C4-2B (cell line): ENCODE data around the gene PROSER2.
A peak's percentile ranks its signal among the peaks of the same experiment; 100 is the strongest.

ENCODE experiments used
- H3K27ac ChIP-seq: fragments of 450-650 bp; 2 replicates; pipeline ENCODE4 v1.5.1; 2017
- ZFX ChIP-seq: fragments of 450-650 bp; IDR thresholded peaks from 2 replicates; pipeline ENCODE4 v1.6.1; 2017
- TF ChIP-seq, protein P1 (sequence below): fragments of 450-650 bp; conservative IDR thresholded peaks from 2 replicates; pipeline ENCODE4 v1.5.1; 2017; ENCODE audit warnings: mild to moderate bottlenecking

PROSER2 gene

GRCh38 chr10:11869743-11870460, 46.7 kb downstream of the PROSER2 start:
- TF ChIP-seq, protein P1, sequence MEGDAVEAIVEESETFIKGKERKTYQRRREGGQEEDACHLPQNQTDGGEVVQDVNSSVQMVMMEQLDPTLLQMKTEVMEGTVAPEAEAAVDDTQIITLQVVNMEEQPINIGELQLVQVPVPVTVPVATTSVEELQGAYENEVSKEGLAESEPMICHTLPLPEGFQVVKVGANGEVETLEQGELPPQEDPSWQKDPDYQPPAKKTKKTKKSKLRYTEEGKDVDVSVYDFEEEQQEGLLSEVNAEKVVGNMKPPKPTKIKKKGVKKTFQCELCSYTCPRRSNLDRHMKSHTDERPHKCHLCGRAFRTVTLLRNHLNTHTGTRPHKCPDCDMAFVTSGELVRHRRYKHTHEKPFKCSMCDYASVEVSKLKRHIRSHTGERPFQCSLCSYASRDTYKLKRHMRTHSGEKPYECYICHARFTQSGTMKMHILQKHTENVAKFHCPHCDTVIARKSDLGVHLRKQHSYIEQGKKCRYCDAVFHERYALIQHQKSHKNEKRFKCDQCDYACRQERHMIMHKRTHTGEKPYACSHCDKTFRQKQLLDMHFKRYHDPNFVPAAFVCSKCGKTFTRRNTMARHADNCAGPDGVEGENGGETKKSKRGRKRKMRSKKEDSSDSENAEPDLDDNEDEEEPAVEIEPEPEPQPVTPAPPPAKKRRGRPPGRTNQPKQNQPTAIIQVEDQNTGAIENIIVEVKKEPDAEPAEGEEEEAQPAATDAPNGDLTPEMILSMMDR: no peak
- TF ChIP-seq ZFX: no peak
- no peak overlapping the region for H3K27ac ChIP-seq

DNA sequence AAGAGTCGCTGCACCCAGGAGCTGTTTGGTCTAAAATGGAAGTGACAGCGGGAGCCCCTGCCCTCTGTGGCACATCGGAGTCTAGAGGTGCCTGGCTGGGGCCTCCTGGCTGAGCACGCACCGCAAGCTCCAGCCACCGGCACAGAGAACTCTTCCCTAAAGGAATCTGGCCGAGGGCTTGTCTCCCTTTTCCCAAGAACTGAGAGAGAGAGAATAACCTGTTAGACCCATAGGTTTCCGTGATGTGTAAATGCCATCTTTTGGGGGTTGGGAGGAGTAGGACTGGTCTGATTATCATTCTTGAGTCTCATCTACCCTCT, 47.3 kb downstream of the PROSER2 start:
- TF ChIP-seq, protein P1: no peak
- no peak for TF ChIP-seq ZFX
- no peak overlapping the region for H3K27ac ChIP-seq

DNA sequence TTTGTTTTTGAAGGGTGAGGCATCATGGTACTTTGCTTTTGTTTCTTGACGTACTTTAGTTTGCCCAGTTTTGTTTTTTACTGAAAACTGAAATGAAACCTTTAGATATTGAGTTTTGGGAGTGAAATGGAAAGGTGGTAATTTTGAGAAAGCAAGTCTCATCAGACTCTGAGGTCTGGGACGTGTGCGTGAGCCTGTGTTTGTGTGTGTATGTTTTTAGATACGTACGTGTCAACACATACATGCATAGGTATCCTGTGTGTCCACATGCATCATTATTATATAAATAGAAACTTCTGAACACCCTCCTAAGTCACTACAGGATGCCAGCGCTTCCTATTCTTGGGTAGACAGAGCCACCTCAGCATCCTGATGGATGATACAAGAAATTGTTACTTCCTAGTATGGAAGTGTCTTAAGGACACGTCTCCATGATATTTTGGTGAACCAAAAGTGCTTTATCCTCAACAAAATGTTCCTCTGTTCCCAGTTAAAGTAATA, 47.8 kb downstream of the PROSER2 start:
- TF ChIP-seq, protein P1: no peak
- no peak for TF ChIP-seq ZFX
- no peak overlapping the region for H3K27ac ChIP-seq

DNA sequence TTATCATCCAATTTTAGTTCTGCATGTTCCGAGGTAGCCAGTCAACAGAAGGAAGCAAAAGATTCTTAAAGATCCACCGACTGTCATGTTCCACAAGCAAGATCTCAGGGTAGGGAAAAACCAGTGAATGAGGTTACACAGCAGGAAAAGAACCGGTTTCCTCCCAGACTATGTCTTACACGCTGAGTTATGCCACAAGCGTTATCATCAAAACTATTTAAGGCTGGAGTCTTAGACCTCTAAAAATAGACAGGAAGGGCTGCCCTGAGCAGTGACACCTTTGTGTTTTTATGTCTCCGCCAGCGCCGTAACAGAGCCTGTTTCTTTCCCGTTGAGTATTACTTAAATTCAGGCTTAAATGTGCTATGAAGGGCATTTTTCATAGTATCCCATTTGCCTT, 48.3 kb downstream of the PROSER2 start:
- no peak overlapping the region for H3K27ac ChIP-seq
- TF ChIP-seq, protein P1: no peak
- TF ChIP-seq ZFX: no peak

- TF ChIP-seq, protein P1: no peak
- TF ChIP-seq ZFX: peak; percentile 38; the same call in 1 of the 2 replicates
- peak overlapping the region; percentile 80 for H3K27ac ChIP-seq
These were observed 51.7 kb downstream of the PROSER2 start for GRCh38 chr10:11874568-11875493.

- H3K27ac ChIP-seq: peak overlapping the region; percentile 80
- TF ChIP-seq, protein P1: no peak
- TF ChIP-seq ZFX: peak; percentile 25; the same call in 1 of the 2 replicates
These were observed 52.5 kb downstream of the PROSER2 start for GRCh38 chr10:11875494-11876281.
